Stomach smooth muscle (tissue), 2 donors: ENCODE data around the gene PWWP2B.

ENCODE experiments used
- H3K27ac ChIP-seq: one replicate; pipeline ENCODE4 v1.7.0; 2013; ENCODE audit warnings: mild to moderate bottlenecking, low read length, inconsistent platforms
- H3K27me3 ChIP-seq, 2 donors: one replicate each; pipeline ENCODE4 v1.7.0; 2013; ENCODE audit warnings: low read length in 2 of 2; ENCODE audit not compliant: insufficient read depth in 2 of 2, control insufficient read depth in 1 of 2
- H3K36me3 ChIP-seq, 2 donors: one replicate each; pipeline ENCODE4 v1.7.0; 2013; ENCODE audit warnings: low read length in 2 of 2; ENCODE audit not compliant: control insufficient read depth in 2 of 2, insufficient read depth in 2 of 2
- H3K4me1 ChIP-seq: one replicate; pipeline ENCODE4 v1.7.0; 2013; ENCODE audit warnings: low read length; ENCODE audit not compliant: control insufficient read depth, insufficient read depth
- H3K4me3 ChIP-seq, 2 donors: one replicate each; pipeline ENCODE4 v1.7.0; 2013; ENCODE audit warnings: low read length in 2 of 2
- H3K9ac ChIP-seq, 2 donors: one replicate each; pipeline ENCODE4 v1.7.0; 2013; ENCODE audit warnings: low read length in 2 of 2, mild to moderate bottlenecking in 1 of 2
- H3K9me3 ChIP-seq, 2 donors: one replicate each; pipeline ENCODE4 v1.7.0; 2013; ENCODE audit warnings: low read length in 2 of 2; ENCODE audit not compliant: control insufficient read depth in 2 of 2
- donor health status: healthy.
- donor health status: Pancreatic carcinoma.

The PWWP2B gene

DNA sequence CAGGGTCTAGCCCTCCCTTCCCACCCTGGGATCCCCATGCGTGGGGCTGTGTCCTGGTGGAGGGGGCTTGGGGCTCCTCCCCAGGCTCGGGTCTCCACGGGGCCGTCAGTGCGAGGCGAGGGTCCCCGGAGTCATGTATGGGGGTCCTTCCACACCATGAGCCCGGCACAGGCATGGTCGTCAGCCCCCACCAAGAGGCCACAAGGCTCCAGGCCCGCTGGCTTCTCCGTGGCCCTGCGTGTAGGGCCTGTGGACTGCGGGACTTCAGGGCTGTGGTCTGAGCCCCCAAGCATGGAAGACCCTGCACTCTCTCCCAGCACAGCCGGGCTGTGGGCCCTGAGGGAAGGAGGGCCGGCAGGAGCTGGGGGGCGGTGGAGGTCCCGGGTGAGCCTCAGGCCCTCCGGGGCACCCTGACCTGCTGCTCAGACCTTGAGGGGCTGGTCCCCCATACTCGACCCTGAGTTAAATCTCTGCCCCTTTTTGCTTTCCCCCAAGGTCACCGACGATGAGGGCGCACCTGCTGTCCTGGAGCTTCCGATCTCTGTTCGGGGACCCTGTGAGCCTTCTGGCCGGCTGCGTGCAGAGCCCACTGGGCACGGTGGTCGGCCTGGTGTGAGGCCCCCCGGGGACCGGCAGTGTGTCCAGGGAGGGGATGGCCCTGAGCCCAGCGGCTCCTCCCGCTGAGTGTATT lies 19.7 kb downstream of the PWWP2B start:
- no peak overlapping the region for H3K9ac ChIP-seq
- H3K4me1 ChIP-seq, result peaks cover 63% of the 10 kb centered on the region

DNA sequence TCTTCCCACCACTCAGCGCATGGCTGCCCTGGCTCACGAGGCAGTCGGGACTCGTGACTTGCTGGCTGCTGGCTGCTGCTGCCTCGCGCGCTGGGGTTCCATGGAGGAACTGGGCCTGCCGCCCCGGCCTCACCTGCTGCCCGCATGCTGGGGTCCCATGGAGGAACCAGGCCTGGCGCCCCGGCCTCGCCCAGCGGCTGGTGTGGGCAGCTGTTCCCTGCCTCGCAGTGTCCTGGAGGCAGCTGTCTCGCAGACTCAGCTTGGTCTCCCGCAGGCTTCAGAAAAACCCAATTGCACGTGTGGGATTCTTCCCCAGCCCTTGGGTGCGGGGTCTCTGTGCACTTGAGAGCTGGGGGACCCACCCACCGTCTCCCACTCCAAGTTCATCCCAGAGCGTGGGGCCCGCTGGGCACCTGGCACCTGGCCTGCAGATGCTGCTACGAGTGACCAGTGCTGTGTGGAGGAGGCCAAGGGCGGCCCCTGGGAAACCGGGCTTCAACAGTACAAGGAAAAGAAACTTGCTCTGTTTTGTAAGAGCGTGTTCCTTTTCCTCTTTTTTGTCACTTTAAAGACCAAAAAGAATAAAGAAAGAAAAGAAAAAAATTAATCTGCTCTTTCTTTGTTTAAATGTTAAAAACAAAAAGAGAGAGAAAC lies 20.4 kb downstream of the PWWP2B start:
- Histone ChIP-seq H3K27ac (no peak overlapping the region), H3K9ac (no peak overlapping the region), H3K36me3 (peaks cover 0 to 2% of the 10 kb centered on the region in 2 donors), H3K4me3 (no peak overlapping the region), H3K9me3 (no peaks in the 10 kb centered on the region), H3K27me3 (no peaks in the 10 kb centered on the region), H3K4me1 (peaks cover 63% of the 10 kb centered on the region)

More for the DNA sequence above, 19.7 kb downstream of the PWWP2B start:
- Histone ChIP-seq H3K36me3 (peaks cover 0 to 2% of the 10 kb centered on the region in 2 donors), H3K27me3 (no peaks in the 10 kb centered on the region), H3K4me3 (no peak overlapping the region), H3K9me3 (no peaks in the 10 kb centered on the region), H3K27ac (no peak overlapping the region)

DNA sequence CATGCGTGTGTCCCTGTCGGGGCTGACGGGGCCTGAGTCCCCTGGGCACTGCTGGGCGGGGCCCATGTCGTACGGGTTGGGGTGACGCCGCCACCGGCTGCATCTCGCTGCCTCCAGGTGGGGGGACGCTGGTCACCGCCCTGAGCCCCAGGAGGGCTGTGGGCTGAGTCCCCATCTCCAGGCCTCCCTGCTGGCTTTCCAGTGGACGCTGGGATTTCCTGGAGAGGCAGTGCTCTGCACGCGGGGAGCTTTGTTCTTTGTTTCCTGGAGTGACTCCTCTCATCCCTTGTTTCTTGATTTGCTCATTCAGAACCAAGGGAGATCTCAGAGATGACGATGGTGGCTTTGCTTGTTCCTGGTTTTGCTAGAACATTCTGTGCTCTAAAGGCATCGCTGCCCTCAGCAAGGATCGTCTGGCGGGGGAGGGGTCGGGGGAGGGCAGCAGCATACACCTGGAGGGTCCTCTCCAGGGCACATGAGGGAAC lies 21.0 kb downstream of the PWWP2B start:
- Histone ChIP-seq H3K27ac (peak overlapping the region; percentile 71), H3K4me3 (no peak overlapping the region), H3K9me3 (no peaks in the 10 kb centered on the region), H3K27me3 (no peaks in the 10 kb centered on the region), H3K36me3 (no peaks in the 10 kb centered on the region), H3K4me1 (peaks cover 64% of the 10 kb centered on the region), H3K9ac (no peak overlapping the region)

DNA sequence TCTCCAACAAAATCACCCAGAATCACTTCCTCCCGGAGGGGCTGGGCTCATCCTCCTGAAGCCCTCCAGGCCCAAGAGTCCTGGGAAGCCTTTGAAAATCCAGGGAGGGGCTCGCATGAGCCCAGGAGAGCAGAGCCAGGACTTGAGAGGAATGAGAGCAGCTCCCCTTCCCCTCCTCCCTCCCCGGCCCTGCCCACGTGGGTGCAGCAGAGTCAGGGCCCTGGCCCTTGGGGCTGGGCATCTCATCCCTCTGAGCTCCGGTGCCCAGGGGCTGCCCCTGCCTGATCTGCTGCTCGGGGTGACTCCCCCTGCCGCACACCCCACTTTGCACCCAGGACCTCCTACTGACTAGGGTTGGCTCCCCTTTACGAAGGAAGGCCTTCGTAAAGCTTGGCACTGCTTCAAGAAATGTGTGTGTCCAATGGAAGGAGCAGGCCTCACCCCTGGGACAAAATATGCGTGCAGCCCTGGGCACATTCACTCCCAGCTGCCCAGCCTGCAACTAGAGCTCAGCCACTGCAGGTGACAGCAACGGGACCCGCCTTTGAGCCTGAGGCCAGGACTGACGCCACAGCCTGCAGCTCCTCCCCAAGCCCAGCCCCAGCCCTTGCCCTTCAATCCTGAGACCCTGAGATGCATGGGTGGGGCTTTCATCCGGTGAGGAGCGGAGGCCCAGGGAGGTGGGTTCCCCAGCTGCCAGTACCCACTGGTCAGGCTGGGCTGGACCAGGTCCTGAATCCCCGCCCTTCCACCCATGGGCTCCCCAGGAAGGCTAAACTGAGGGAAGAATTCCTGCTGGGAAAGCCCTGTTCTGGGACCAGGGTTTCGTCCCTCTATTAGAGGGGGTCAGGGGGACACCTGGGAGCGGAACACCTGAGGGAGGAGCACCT lies 21.8 kb downstream of the PWWP2B start:
- no peaks in the 10 kb centered on the region for H3K9me3 ChIP-seq
- H3K36me3 ChIP-seq, result no peaks in the 10 kb centered on the region
- H3K4me3 ChIP-seq, result no peak overlapping the region
- peak overlapping the region; percentile 71 for H3K27ac ChIP-seq
- H3K9ac ChIP-seq, result no peak overlapping the region
- H3K4me1 ChIP-seq, result peaks cover 71% of the 10 kb centered on the region
- no peaks in the 10 kb centered on the region for H3K27me3 ChIP-seq

DNA sequence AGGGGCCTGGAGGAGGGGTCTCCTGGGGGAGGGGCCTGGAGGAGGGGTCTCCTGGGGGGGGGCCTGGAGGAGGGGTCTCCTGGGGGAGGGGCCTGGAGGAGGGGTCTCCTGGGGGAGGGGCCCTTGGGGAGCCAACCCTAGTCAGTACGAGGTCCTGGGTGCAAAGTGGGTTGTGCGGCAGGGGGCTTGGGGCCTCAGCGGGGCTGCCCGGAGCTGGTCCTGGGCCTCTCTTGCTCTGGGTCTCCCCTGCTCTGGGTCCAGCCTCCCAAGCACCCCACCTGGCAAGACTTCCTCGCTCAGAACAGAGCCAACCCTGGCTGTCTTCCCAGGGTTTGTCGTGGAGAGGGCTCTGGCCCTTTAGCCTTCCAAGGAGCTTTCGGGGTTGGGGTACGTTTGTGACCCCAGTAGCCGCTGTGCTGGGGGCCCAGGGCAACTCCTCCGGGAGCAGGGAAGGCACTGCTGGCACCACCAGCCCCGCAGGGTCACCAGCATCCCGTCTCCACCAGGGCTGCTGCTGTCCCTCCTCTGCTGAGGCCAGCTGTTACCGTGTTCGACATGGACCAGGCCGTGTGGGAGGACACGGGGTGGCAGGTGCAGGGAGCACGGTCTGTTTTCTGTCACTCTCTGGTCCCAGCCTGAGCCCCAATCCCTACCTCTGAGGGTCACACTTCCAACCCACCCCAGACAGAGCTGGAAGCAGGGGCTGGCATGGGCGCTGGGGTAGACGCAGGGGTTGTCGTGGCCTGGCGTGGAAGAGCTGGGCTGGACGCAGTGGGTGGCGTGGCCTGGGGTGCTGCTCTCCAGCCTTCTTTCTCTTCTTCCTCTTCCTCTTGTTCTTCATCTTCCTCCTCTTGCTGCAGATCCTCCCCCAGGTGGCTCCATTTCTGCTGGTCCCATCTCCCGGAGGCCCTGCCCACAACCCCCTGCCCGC lies 22.8 kb downstream of the PWWP2B start:
- Histone ChIP-seq H3K4me3 (no peak overlapping the region), H3K4me1 (peaks cover 64% of the 10 kb centered on the region), H3K9ac (no peak overlapping the region), H3K36me3 (no peaks in the 10 kb centered on the region), H3K9me3 (no peaks in the 10 kb centered on the region), H3K27me3 (no peaks in the 10 kb centered on the region), H3K27ac (peak overlapping the region; percentile 94)

DNA sequence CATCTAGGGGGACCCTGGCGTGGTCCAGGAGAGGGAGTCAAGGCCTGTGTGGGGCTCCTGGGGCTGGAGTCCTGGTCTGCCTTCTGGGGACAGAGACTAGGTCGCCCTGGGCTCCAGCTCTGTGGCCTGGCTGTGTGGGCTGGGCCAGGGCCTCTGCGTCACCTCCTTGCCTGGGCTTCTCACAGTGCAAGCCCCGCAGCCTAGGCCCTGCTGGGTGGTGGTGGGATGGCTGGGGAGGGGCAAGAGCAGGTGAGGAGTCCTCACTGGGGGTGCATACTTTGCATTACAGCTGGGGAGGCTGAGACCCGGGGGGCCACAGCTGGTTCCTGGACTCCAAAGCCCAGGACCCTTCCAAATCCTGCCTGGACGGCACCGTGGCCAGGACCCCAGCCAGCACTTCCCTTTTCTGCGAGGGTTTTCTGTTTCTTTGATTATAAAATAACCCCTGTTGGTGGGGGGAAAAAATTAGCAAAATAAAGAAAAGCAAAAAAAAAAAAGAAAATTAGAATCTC lies 23.5 kb downstream of the PWWP2B start:
- no peak overlapping the region for H3K9ac ChIP-seq
- no peak overlapping the region for H3K4me3 ChIP-seq

DNA sequence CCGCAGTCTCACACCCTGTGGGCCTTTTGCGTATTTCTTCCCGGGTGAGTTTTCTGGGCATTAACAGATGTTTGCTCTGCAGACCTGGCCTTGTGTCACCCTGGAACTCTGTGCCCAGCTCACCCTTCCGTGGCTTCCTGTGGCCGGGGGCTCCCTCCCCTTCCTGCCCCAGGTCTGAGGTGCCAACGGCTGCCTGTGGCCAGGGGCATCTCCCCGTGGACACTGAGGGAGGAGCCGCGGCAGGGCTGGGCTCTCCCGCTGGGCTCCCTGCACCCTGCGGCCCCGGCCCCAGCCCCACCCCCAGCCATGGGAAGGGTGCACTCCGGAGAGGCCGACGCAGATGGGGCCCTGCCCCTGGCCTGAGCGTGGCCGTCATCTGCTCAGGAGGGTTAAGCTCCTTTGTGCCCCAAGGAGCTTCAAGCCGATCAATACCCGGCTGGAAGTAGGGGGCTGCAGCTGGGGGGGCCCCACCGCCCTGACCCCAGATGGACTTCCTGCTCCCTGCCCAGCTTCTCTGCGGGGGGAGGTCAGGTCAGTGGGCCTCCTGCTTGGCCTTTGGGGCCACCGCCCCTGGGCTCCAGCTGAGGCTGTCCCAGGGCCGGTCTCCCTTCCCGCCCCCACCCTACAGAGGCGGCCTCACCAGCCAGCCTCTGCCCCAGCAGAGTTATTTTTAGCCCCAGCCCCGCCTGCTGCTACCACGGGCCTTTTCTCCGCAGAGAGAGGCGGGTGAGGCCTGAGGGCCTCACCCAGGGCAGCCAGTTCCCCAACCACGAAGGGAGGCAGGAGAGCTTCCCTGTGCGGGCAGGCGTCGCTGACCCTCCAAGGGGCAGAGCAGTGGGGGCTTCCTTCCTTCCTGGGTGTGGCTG lies 24.2 kb downstream of the PWWP2B start:
- H3K27ac ChIP-seq, result peak overlapping the region; percentile 94
- H3K4me1 ChIP-seq, result peaks cover 64% of the 10 kb centered on the region
- H3K9ac ChIP-seq, result peak overlapping the region; percentile 71 to 73
- H3K4me3 ChIP-seq, result peak overlapping the region in 1 of 2 donors; percentile 60
- H3K9me3 ChIP-seq, result no peaks in the 10 kb centered on the region
- no peaks in the 10 kb centered on the region for H3K27me3 ChIP-seq
- H3K36me3 ChIP-seq, result no peaks in the 10 kb centered on the region

More for the DNA sequence above, 23.5 kb downstream of the PWWP2B start:
- H3K9me3 ChIP-seq, result no peaks in the 10 kb centered on the region
- no peaks in the 10 kb centered on the region for H3K36me3 ChIP-seq
- peak overlapping the region; percentile 94 for H3K27ac ChIP-seq
- peaks cover 64% of the 10 kb centered on the region for H3K4me1 ChIP-seq
- no peaks in the 10 kb centered on the region for H3K27me3 ChIP-seq

DNA sequence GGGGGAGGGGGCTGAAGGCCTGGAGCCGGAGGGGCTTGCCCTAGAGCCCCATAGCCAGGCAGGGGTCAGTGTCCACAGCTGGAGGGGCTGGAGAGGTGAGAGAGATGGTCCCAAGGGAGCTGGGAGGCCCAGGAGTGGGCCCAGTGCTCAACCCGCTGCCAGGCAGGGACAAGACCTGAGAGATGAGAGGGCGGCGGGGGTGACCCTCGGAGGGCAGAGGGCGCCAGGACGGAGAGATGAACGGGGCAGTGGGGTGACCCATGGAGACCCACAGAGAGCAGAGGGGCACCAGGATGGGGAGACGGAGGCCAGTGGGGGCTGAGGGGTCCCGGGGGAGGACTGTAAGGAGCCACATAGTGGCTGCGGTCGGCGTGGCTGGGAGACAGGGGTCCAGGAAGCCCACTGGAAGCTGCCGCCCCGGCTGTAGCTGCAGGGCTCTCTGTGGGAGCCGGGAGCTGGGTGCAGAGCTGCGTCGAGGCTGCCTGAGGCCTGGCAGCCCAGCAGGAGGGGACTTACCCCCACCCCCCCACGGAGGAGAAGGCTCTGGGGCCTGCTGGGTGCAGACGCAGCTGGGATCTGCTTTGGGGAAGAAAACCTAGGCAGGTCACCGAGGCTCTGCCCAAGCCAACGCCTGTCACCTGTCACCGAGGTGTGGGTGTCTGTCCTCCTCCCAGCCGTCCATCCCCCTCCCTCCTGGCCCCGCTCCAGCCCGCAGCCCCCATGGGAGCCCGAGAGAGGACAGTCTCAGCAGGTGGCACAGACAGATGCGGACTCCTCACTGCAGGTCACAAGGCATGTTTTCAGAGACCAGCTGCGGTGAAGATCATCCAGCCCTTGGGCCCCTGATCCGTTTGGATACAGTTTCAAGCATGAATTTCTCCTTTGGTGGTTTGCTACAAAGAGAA lies 25.1 kb downstream of the PWWP2B start:
- H3K27ac ChIP-seq, result peak overlapping the region; percentile 94
- no peaks in the 10 kb centered on the region for H3K9me3 ChIP-seq
- no peak overlapping the region for H3K4me3 ChIP-seq
- H3K9ac ChIP-seq, result peak overlapping the region; percentile 71 to 73
- H3K4me1 ChIP-seq, result peaks cover 62% of the 10 kb centered on the region
- peaks cover 0 to 2% of the 10 kb centered on the region in 2 donors for H3K36me3 ChIP-seq
- H3K27me3 ChIP-seq, result no peaks in the 10 kb centered on the region
